Measurements from ENCODE around the gene CLSTN1. TPM values are rescaled to one million over a fixed set of nuclear protein-coding genes. Genes with fewer than 3 reads are reported as not detected.
"Not testable (repeated sequence)": the region's sequence is repeated elsewhere in the genome, so short reads cannot be mapped to it uniquely, and the experiment has no call there.

The CLSTN1 gene
- total and polyA plus RNA-seq, 7 donors, result 7.3 to 48.7 (median 19.7) TPM

- ATAC-seq (no peak), DNase-seq (no peak)
- H3K36me3 ChIP-seq (ENCODE audit: insufficient read depth in 1 of 2, low read depth in 1 of 2), result no peaks in the 10 kb centered on the region
- intact Hi-C loops (cut with DNase I), result no loop called here
- no peaks in the 10 kb centered on the region for H3K4me1 ChIP-seq
- H3K9me3 ChIP-seq, result no peaks in the 10 kb centered on the region
- WGBS, 3 donors, result 94 to 97% (median 97%) methylated on average over 15 of the region's 15 CpGs
- no peak overlapping the region for H3K4me3 ChIP-seq
- H3K27ac ChIP-seq, result no peak overlapping the region
- TF ChIP-seq CTCF (IDR thresholded peaks at IDR 0.05), result no peak
- H3K27me3 ChIP-seq (ENCODE audit: insufficient read depth in 3 of 3, low read length in 2 of 3), result no peaks in the 10 kb centered on the region
Observed at GRCh38 chr1:9766759-9767442, 56.9 kb downstream of the CLSTN1 start.

GRCh38 chr1:9764550-9764949 is 59.2 kb downstream of the CLSTN1 start:
- WGBS, 3 donors, result 71 to 77% (median 76%) methylated on average over 3 of the region's 3 CpGs
- no peaks in the 10 kb centered on the region for H3K36me3 ChIP-seq (ENCODE audit: insufficient read depth in 1 of 2, low read depth in 1 of 2)
- no peaks in the 10 kb centered on the region for H3K9me3 ChIP-seq
- no peak for DNase-seq
- no peak overlapping the region for H3K27ac ChIP-seq
- no peaks in the 10 kb centered on the region for H3K27me3 ChIP-seq (ENCODE audit: insufficient read depth in 3 of 3, low read length in 2 of 3)
- H3K4me1 ChIP-seq, result peaks cover 3% of the 10 kb centered on the region
- ATAC-seq, result no peak
- intact Hi-C loops (cut with DNase I), result no loop called here
- H3K4me3 ChIP-seq, result no peak overlapping the region
- TF ChIP-seq CTCF (IDR thresholded peaks at IDR 0.05), result no peak

- no peaks in the 10 kb centered on the region for H3K9me3 ChIP-seq
- H3K36me3 ChIP-seq (ENCODE audit: insufficient read depth in 1 of 2, low read depth in 1 of 2), result no peaks in the 10 kb centered on the region
- H3K27ac ChIP-seq, result no peak overlapping the region
- H3K4me1 ChIP-seq, result peaks cover 10% of the 10 kb centered on the region
- no peak overlapping the region for H3K4me3 ChIP-seq
- no peaks in the 10 kb centered on the region for H3K27me3 ChIP-seq (ENCODE audit: insufficient read depth in 3 of 3, low read length in 2 of 3)
- WGBS, 3 donors, result 78 to 90% (median 85%) methylated on average over 2 of the region's 2 CpGs
- intact Hi-C loops (cut with DNase I), result no loop called here
- no peak for ATAC-seq
- DNase-seq, result no peak
- no peak for TF ChIP-seq CTCF (IDR thresholded peaks at IDR 0.05)
Observed at GRCh38 chr1:9763914-9764313, 59.9 kb downstream of the CLSTN1 start.

GRCh38 chr1:9762446-9762845 is 61.3 kb downstream of the CLSTN1 start:
- H3K4me3 ChIP-seq; DNase-seq; H3K27ac ChIP-seq; ATAC-seq; H3K36me3 ChIP-seq (ENCODE audit: insufficient read depth in 1 of 2, low read depth in 1 of 2); intact Hi-C loops (cut with DNase I); H3K9me3 ChIP-seq; H3K27me3 ChIP-seq (ENCODE audit: insufficient read depth in 3 of 3, low read length in 2 of 3): not testable (repeated sequence)
- H3K4me1 ChIP-seq, result peaks cover 10% of the 10 kb centered on the region
- WGBS, 3 donors, result 96 to 97% (median 97%) methylated on average over 24 to 25 of the region's 25 CpGs

- H3K9me3 ChIP-seq, result no peaks in the 10 kb centered on the region
- peaks cover 10% of the 10 kb centered on the region for H3K4me1 ChIP-seq
- DNase-seq, result no peak
- TF ChIP-seq CTCF (IDR thresholded peaks at IDR 0.05), result no peak
- no peaks in the 10 kb centered on the region for H3K27me3 ChIP-seq (ENCODE audit: insufficient read depth in 3 of 3, low read length in 2 of 3)
- no peak for ATAC-seq
- intact Hi-C loops (cut with DNase I), result no loop called here
- H3K4me3 ChIP-seq, result no peak overlapping the region
- WGBS, 3 donors, result 84 to 90% (median 86%) methylated on average over 9 of the region's 9 CpGs
- H3K36me3 ChIP-seq (ENCODE audit: insufficient read depth in 1 of 2, low read depth in 1 of 2), result no peaks in the 10 kb centered on the region
- no peak overlapping the region for H3K27ac ChIP-seq
Observed at GRCh38 chr1:9761855-9762254, 61.9 kb downstream of the CLSTN1 start.

All from psoas muscle (tissue), 8 donors.